Stimulated activated CD4-positive, alpha-beta T cell treated with anti-CD3 and anti-CD28 coated beads, Interleukin-1b, Interleukin-23, amount 100 ng/mL, for 48 hours (primary cell): Measurements from ENCODE around the gene SERGEF.

Source experiments
- DNase-seq: peaks from one replicate; pipeline ENCODE4 v3.0.0-alpha.2; 2020

The SERGEF gene

DNA sequence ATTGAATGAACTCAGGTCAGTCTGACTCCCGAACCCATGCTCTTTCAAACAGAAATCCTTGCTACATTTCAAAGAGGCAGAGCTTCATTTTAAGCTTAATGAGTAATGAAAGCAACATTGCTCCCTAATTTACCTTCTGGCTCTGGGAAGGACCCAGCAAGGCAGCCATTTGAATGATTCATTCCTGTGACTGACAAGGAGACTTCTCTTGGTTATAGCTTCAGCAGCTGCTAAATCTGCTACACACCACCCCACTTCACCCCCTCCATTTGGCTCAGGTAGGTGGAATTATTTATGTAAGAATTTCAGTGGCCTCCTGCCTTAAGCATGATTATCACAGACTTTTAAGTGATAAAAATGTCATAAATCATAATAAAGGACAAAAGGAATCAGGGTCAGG lies 160.6 kb downstream of the SERGEF start:
- no peak for DNase-seq

DNA sequence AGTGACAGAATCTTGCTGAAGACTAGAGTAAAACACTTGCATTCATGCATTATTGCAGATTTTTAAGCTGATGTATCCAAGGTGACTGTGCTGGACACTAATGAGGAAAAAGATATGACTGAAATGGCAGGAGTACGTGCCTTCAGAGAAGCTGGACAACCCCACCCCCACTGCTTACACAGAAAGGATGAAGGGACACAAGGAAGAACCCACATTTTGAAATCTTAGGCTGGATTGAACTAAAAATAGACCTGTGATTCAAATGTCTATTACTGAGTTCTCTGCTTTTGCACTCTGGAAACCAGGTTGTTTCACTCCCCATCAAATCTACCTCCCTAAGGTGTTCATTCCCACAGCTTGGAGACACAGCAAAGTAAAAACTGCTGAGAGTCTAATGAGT lies 161.2 kb downstream of the SERGEF start:
- DNase-seq, result no peak

DNA sequence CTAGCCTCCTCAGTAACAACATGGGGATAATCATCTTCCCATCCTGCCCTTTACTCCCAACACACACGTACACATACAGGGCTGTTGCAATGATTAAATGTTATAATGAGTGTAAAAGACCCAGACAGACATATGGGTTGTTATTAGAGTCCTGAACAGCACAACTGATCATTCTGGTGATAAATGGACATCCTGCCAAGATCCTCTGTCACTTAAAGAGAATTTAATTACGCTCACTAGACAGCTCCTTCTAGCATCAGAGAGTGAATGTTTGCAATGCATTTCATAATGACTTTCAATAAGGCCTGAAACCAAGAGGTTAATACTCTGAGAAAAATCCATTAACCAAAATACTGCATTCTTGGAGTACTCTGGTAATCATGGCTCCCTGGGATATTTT lies 162.5 kb downstream of the SERGEF start:
- no peak for DNase-seq

DNA sequence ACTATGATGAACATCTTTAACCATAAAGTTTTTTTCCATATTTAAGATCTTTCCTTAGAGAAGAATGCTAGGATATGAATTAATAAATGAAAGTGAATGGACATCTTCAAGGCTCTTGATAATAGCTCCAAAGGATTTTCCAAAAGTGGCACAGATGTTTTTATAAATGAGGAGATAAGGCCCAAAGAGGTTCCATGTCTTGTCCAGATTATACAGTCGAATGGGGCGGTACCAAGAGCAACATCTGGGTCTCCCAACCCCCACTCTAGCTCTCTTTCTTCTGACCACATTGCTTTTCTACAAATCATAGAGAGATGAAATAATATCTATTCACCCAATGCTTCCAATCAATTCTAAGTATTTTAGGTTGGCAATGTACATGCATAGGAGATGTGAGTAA lies 164.1 kb downstream of the SERGEF start:
- no peak for DNase-seq

DNA sequence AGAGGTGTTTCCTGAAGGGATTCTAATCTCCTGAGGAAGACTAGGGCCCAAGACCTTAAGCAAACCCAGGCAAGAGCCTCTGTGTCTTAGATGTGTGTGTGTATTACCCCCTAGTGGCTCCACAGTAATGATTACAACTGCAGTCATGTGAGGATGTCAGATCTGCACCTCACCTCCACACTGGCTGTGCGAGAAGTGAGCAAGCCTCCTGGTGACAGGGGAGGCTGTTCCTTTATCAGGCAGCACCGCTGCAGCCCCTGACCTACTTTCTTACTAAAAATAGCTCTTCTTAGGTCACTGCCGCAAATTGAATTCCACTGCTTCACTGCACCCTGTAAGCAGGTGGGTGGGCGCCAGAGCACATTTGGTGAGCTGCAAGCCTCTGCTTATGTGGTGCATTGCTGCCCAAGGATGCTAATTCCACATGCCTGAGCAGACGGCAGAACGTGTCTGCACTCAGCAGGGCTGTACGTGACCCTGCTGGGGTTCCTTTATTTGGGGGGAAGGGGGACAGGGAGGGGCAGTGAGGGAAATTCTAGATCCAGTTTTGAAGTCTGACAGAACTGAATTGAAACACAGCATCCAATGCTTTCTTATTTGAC lies 165.9 kb downstream of the SERGEF start:
- DNase-seq, result no peak

DNA sequence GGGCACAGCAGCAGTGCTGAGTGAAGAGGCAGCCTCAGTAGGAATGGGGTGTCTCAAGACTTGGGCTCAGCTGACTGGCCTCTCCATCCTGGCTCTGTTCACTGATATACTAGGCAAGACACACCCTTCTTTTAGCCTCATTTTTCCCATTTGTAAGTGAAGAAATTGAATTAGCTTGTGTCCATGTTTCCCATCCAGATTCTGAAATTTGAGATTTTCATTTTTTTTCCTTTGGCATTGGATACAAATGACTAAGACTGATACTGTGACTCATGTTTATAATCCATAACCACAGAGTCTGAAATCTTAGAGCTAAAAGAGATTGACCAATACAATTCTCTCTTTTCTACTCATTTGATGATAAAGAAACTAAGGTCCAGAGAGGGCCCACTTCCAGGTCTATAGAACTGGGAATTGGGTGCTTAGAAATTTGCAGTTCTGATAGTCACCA lies 167.4 kb downstream of the SERGEF start:
- DNase-seq, result no peak

DNA sequence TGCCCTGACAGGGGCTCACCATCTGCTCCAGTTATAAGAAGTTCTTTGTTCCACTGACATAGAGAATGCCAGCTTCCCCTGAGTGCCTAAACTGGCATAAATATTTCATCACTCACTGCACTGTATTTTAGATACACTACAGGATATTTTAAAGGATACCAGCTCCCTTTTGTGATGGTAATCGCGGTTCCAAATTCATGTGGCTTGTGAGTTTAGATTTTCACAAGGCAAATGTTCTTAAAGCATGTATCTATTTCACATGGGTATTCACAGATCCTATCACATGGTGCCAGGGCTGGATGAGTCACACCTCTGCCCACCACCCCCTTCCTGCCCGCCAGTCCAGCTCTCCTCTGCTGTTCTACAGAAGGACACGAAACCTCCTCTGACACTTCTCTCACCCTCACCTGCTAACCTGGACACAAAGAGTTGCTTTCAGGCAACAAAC lies 172.7 kb downstream of the SERGEF start:
- no peak for DNase-seq

DNA sequence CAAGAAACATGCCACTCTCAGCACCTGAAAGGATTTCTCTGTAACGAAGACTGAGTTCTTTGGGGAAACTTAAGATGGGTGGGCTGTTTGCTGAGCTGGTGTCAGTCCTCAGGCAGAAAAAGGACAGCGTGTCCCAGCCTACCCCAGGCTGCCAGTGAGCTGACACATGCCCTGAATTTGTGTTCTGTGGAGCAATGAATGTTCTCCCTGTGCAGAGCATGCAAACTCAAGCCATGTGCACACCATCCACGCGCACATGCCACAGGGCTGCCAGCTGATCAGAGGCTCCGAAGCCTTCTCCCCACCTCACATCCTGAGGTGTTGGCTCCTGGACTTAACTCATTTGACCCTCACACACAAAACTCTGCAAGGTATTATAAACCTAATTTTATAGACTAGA lies 173.4 kb downstream of the SERGEF start:
- no peak for DNase-seq

DNA sequence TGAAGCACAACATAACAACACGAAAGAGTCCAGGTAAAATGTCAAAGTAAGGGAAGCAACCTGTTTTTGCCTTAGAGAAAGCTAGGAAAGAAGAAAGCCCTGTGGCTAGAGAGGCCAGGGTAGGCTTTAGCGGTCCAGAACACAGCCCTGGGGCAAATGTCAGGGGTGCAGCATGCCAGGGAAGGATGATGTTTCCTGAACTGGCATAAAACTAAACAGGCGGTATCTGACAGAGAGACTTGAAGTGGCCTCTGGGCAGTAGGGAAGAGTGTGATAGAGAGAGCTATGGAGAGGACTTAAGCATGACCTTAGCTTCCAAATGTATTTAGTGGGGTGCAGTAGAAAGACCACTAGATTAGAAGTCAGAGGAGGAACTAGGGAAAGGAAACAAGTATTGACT lies 174.7 kb downstream of the SERGEF start:
- no peak for DNase-seq

DNA sequence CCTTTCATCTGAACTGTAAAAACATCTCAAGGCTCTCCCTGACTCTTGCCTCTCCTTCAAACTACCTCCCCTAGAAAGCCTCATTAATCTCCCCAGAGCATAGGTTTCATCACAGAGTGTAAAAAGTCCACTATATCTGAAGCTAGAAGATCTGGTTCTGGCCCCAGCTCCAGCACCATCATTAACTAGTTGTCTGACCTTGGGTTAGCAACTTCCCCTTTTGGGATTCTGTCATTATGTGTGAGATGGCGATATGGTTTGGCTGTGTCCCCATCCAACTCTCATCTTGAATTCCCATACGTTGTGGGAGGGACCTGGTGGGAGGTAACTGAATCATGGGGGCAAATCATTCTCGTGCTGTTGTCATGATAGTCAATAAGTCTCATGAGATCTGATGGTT lies 181.0 kb downstream of the SERGEF start:
- no peak for DNase-seq

DNA sequence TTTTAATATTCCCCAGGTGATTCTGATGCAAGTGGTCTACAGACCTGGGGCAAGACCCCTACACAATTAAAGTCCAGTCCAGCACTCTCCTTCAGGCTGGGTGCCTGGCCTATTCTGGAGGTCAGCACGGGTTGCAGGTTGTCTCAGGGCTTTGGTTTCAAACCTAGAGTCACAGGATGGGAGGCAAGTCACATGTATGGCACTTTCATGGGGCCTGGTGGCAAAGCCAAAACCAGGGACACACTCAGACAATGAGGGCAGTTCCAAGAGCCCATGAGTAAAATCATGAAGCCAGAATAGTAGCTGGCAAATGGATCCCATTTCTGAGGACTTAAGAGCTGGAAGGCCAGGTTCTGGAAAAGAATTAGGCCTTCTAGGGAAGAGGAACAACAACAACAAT lies 181.6 kb downstream of the SERGEF start:
- no peak for DNase-seq

DNA sequence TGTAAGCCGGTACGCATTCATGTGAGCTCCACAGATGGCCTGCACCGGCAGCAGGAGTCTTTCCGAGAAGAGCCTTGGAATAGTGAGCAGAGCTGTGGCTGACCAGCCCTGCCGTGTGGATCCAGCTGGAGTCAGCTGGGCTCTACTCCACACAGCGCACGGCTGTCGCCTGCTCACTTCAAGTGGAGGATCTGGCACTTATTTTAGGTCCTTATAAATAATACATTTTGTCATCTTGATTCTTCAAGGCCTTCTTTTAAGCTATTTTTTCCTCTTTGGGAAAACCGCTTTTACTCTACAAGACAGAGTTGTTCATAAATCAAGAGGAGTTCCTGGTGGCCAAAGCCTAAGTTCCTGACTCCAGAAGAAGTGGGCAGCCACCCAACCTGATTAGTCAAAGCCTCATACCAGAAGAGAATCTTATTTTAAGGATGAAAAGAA lies 184.5 kb downstream of the SERGEF start:
- no peak for DNase-seq

DNA sequence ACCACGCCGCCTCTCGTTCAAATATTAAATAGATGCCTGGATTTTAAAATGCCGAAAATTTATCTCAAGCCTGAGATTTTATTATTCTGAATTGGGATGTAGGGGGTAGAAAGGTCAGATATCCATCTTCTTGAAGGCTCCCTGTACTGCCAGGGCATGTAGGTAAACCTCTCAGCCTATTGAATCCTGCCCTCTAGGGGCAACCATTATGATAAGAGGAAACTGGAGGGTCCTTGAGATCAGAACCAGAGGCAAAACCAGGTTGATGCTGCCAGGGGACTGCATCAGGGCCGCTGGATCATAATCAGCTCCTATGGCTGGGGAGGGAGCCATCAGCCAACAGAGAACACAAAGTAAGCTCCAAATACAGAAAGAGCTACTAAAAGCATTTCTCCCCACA lies 185.8 kb downstream of the SERGEF start:
- DNase-seq, result no peak

DNA sequence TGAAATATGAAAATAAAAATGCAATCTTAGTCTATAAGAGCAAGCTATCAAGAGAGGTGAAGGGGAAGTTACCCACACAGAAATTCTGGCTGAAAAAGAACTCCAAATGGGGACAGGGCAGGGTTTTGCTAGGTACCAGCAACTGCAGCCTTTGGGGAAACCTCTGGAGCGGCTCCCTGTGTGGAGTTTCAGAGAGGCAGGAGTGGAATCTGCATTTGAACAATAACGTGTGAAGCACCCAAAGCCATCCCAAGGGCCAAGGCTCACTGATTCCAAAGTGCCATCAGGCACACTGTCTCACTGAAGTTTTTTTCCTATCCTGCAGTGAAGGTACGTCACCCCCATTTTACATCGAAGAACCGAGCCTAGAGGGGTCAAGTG lies 190.5 kb downstream of the SERGEF start:
- no peak for DNase-seq

DNA sequence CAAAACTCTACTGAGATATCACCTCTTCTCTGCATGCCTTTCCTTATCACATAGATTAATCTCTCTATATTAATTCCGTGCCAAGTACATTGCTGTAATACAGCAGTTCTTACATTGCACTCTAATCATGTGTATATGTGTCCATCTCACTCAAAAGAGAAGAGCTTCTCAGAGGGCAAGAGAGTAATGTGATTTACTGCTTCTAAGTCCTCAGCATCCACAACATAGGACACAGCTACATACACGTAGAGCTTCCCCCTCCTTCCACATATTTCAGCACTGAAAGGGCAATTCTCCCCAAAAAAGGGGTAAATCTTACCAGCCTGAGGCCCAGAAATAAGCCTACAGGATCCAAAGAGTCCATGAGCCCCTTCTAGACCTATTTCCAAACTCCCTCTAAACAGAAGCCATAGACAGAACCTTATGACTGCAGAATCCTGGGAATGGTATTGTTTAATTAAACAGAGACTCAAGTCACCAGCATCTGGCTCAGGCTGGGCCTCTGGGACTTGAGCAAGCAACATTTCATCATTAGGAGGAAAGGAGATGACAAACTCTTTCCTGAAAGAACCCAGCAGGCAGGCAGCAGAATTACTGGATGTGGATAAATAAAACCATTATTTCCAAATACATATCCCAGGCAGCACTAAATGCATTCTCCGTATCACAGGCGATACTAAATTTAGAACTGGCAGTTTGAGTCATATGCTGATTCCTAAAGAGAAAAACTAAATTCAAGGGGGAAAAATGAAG lies 191.0 kb downstream of the SERGEF start:
- no peak for DNase-seq

DNA sequence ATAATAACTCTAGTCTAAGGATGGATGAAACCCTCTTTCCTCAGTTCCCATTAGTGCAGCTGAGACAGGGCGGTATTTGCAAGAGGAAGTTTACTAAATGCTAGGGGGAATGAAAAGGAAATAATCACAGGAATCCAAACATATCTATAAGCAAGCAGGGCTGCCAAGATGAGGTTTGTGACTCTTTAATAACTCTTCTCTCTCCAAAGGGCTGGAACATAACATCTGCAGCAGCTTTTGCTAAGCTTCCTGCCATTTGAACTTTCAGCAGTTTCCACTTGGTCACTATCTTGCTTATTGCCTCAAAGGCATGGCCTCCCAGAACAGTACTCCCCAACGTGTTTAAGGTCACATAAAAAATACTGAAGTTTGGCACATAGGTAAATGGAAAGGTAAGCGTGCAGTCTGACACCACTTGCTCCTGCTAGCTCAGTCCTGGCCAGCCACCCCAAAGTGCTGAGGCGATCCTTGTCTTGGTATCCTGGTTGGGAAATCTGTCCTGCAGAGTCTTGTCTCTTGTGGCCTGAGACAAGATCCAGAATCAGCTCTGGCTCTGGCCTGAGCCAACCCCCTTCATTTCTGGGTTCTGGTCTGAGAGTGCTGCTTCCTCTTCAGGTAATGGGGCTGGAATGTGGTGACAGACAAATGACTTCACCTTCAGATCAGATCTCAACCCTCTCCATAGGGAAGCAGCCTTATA lies 196.5 kb downstream of the SERGEF start:
- DNase-seq, result no peak

DNA sequence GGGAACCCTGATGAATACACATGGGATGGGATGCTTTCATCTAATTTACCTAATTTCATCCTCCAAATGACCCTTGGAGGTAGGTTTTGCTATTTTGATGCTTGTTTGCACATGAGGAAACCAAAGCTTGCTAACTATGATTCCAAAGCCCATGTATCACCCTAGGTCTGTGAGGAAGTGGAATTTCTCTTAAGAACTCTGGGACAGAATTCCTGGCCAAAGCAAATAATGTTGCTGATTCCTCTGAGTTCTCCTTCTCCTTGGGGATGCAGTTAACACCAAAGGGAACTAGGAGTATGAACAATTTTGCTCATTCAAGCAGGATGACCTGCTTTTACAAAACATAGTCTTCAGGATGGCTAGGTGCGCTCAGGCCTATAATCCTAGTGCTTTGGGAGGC lies 198.3 kb downstream of the SERGEF start:
- DNase-seq, result no peak

DNA sequence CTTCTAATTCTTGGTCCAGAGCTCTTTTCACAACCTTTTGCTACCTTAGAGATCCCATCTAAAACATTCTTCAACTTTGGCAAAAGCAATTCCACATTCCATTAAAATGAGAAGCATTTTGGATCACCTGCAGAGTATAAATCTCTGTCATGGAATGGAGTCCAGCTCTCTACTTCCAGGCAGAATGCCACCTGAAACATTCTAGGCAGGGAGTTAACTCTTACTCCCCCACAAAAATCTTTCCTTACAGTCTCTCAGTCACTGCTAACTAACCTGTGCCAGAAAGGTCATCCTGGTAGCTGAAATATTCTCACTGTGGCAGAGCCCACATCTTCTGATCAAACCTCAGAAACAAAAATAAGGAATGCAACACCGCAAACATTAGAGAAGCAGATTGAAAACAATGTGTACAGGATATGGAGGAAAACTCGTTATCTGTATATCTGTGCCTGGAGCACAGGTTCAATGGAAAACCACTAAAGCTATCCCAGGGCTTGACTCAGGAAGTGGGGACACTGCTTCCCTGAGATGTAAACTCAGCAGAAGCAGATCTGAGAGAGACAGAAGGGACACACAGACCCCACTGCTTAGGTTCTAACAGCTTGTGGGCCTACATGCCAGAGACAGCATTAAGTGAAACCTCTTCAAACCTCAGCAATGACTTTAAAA lies 199.3 kb downstream of the SERGEF start:
- DNase-seq, result no peak

DNA sequence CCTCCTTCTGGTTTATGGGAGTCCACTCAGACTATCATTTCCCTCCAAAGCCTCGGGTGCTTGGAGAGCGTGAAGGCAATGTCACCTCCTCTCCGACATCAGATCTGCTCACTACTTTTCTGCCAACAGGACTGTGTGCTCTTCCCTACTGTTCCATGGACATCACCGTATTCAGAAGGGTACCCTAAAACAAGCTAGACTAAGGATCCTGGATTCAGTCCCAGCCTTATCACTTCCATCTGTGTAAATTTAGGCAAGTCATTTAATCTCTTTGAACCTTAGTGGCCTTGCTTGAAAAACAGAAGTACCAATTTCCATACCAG lies 200.0 kb downstream of the SERGEF start:
- no peak for DNase-seq

DNA sequence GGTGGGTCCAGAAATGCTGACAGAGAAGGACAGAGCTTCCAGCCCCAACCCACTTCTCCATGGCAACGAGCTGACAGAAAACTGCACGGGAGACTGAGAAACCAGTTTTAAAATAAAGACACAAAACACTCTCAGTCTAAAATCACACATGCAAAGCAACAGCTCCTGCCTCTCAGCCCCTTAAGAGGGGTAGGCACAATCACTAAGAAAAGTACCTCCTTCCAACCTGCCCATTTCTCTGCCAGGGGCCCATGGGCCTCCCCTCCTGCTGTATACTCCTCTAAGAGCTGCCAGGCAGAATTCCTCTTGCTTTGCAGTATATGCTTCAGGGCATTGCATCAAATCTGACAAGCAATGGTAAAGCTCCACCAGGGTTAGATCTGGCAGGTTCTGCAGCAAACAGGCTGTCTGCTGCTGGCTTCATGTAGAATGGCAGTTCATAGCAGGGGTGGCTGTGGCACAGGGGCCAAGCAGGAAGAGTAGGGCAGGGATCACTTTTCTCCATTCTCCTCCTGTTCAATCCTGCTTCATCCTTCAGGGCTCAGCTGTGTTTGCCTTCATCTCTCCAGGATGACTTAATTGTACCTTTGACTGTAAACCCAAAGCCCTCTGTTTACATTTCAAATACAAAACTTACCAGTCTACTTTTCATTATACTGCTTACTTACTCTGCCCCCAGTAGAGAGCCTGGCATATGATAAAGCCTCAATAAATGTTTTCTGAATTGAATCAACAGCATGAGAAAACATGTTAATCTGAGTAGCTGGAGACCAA lies 200.6 kb downstream of the SERGEF start:
- no peak for DNase-seq

DNA sequence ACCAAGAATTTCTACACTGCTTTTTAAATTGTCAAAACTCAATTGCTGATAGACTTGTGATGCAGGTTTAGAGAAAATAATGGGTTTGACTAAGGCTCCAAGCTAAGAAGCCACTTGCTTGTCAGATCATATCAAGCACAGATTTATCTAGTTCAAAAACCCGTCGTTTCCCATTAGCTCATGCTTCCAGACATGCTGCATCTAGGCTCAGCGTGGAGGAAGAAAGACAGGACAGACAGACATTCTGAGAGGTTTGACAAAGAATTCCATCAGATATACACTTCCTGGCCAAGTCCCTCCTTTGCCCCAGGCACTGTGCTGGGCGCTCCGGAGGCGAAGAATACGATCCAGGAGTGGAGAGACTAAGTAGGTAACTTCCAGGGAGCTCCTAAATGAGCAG lies 201.5 kb downstream of the SERGEF start:
- no peak for DNase-seq

DNA sequence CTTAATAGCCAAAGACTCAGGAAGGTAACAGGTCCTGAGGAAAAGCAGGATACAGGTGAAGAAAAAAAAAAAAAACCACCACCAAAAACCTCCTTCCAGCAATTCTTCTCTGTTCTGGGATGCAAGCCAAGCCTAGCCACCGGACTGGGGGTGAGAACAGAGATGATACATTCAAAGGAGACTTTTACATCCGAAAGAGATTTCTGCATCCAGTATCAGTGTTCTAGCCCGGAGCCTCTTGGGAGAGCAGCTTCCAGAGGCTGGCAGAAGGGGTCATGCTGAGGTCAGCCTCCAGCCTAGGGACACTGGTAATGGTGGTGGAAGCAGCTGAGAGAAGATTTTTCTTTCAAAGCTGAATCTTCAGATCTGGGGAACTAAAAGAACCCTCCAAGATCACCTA lies 202.1 kb downstream of the SERGEF start:
- no peak for DNase-seq

DNA sequence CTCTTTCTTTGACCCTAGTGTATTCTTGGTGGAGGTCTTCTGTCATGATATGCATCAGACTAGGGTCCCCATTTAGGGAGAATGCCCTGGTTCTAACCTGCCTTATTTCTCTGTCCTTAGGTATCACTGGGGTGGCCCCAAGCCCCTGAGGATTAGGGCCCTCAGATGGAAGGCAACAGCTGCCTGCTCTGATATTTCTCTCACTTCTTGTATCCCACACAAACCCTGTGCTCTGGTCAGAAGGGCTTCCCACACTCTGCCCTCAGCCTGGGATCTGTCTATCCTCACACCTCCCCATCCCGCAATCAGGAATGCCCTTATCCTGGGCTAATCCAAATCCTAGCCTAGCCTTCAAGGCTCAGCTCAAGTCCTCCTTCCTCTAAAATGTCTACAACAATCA lies 202.8 kb downstream of the SERGEF start:
- no peak for DNase-seq
